ENCODE results near the gene PSMD5.

PSMD5 gene

GRCh38 chr9:120856700-120857099 lies 14.0 kb upstream of the PSMD5 start:
- DNase-seq (ENCODE audit: low read depth in 1 of 2, low spot score in 1 of 2), result no peak

GRCh38 chr9:120855827-120856670 lies 13.3 kb upstream of the PSMD5 start:
- no peak for DNase-seq (ENCODE audit: low read depth in 1 of 2, low spot score in 1 of 2)

GRCh38 chr9:120854596-120855327 lies 12.0 kb upstream of the PSMD5 start:
- no peak for DNase-seq (ENCODE audit: low read depth in 1 of 2, low spot score in 1 of 2)

- DNase-seq (ENCODE audit: low read depth in 1 of 2, low spot score in 1 of 2), result no peak
Observed at GRCh38 chr9:120853198-120853597, 10.5 kb upstream of the PSMD5 start.

DNA sequence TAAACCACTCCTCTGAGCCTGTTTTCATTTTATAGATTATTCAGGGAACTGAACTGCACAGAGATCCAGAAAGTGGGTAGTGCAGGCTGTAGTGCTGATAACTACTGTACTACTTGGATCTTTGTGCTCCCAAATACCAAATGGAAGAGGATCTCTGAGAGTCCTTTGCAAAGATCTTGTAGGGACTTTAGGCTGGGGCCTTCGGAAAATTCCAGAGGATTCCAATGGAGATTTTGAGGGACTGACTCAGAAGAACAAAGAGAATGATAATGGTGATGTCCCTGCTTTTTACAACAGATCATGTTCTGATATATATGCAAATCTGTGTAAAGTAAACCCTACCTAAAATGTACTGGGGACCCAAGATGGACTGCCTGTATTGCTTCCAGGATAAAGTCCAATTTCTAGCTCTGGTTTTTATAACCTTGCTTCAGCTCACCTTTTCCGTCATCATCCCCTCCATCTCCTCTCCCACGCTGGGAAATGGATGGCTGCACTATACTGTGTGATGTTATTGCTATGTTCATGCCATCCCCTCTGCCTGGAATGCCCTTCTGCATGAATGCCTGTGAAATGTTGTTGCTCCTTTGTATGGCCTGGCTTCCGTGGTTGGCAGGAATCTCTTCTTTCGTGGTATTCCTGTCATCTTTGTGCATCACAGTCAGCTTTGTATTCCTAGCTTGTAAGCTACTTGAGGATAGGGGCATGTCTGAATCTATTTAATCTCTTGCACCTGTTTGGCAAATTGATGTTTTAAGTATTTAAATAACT lies 9.7 kb upstream of the PSMD5 start:
- no peak for DNase-seq (ENCODE audit: low read depth in 1 of 2, low spot score in 1 of 2)

- no peak for DNase-seq (ENCODE audit: low read depth in 1 of 2, low spot score in 1 of 2)
Observed at GRCh38 chr9:120851449-120851848, 8.7 kb upstream of the PSMD5 start.

GRCh38 chr9:120850315-120850714 lies 7.6 kb upstream of the PSMD5 start:
- no peak for DNase-seq (ENCODE audit: low read depth in 1 of 2, low spot score in 1 of 2)

DNA sequence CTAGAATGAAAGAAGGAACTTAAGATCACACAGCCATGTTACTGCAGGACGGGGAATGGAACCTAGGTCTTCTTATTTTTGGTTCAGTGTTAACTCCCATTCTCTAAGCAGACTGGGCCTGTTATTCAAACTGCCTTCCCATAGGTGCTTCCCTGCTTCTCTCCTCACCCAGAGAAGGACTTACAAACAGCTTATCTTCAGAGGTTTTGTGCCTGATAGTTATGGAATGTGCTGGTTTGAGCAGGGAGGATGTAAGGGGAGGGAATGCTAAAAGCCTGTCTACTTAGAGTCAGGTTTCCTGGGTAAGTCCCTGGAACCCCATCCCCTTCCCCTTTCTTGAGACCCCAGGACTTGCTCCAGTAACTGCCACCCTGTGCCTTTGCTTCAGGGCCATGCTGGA lies 4.2 kb upstream of the PSMD5 start:
- DNase-seq (ENCODE audit: low read depth in 1 of 2, low spot score in 1 of 2), result no peak

DNA sequence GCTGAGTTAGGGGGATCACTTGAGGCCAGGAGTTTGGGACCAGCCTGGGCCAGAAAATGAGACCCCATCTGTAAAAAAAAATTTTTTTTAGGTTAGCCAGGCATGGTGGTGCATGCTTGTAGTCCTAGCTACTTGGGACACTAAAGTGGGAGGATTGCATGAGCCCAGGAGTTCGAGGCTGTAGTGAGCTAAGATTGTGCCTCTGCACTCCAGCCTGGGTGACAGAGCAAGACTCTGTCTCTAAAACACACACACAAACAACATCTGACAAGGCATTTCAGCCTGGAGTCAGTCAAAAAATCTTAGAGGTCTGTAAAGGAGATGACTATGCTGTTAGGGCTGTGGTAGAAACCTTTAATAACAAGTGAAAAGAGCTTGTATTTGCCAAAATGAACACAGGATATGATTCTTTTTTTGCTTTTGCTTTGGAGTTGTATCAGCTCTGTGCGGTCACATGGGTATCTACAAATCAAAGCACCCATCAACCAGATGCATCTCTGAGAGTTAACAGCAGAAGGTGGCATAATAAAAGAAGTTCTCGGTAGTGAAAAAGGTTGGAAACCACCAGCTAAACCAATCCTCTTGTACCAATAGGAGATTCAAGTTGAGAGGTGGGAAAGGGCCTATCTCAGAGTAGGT lies 3.6 kb upstream of the PSMD5 start:
- DNase-seq (ENCODE audit: low read depth in 1 of 2, low spot score in 1 of 2), result peak in 1 of 2 donors; percentile 22

- peak in 1 of 2 donors; percentile 50 for DNase-seq (ENCODE audit: low read depth in 1 of 2, low spot score in 1 of 2)
Observed at GRCh38 chr9:120845255-120845654, 2.5 kb upstream of the PSMD5 start.

GRCh38 chr9:120841930-120842684 lies 615 bp downstream of the PSMD5 start:
- no peak for DNase-seq (ENCODE audit: low read depth in 1 of 2, low spot score in 1 of 2)

DNA sequence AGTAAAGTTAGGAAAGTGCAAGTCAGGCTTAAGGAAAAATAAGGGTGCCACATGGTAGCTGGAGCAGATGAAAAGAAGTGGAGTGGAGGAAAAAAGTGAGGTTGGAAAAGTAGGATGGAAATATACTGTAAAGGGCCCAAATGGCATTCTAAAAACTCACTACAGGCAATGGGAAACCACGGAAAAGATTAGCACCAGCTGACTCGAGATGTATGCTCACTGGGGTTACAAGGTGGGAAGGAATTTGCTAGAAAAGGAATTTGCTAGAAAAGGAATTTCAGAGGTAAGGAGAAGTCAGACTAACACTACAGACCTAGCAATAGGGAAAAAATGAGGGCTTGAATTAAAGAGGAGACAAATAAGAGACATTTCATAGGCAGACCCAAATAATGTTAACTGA lies 3.6 kb downstream of the PSMD5 start:
- no peak for DNase-seq (ENCODE audit: low read depth in 1 of 2, low spot score in 1 of 2)

DNA sequence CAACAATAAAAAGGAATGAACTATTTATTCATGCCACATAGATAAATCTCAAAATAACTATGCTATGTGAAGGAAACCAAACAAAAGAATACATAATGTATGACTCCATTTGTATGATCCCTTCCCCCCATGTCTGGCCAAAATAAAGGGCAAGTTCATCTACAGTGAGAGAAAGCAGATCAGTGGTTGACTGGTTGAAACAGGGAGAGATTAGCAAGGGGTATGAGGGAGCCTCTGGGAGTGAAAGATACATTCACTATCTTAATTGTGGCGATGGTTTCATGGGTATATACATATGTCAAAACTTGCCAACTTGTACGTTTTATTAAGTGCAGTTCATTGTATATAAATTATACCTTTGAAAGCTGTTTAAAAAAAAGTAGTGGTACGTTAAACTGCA lies 4.8 kb downstream of the PSMD5 start:
- no peak for DNase-seq (ENCODE audit: low read depth in 1 of 2, low spot score in 1 of 2)

GRCh38 chr9:120833325-120833724 lies 9.4 kb downstream of the PSMD5 start:
- no peak for DNase-seq (ENCODE audit: low read depth in 1 of 2, low spot score in 1 of 2)

GRCh38 chr9:120832807-120833206 lies 9.9 kb downstream of the PSMD5 start:
- DNase-seq (ENCODE audit: low read depth in 1 of 2, low spot score in 1 of 2), result no peak

GRCh38 chr9:120830865-120831264 lies 11.9 kb downstream of the PSMD5 start:
- DNase-seq (ENCODE audit: low read depth in 1 of 2, low spot score in 1 of 2), result no peak

- no peak for DNase-seq (ENCODE audit: low read depth in 1 of 2, low spot score in 1 of 2)
Observed at GRCh38 chr9:120830151-120830550, 12.6 kb downstream of the PSMD5 start.

GRCh38 chr9:120829650-120830049 lies 13.1 kb downstream of the PSMD5 start:
- DNase-seq (ENCODE audit: low read depth in 1 of 2, low spot score in 1 of 2), result no peak

- DNase-seq (ENCODE audit: low read depth in 1 of 2, low spot score in 1 of 2), result no peak
Observed at GRCh38 chr9:120820095-120820494, 22.6 kb downstream of the PSMD5 start.

GRCh38 chr9:120818595-120818994 lies 24.1 kb downstream of the PSMD5 start:
- no peak for DNase-seq (ENCODE audit: low read depth in 1 of 2, low spot score in 1 of 2)

DNA sequence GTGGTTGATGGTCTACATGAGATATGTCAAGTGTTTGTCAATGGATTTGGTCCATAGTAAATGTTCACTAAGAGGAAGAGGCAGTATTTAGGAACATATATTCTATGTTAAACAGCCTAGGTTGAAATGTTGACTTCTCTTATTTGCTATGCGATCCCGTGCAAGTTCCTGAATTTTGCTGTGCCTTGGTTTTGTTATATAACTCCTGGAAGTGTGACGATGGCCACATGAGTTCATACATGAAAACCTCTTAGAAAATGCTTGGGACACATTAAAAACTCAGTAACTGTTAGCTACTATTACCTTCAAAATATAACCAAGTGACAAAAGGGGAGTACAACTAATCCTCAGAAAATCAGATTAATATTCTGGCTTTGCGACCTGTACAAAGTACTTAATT lies 27.6 kb downstream of the PSMD5 start:
- DNase-seq (ENCODE audit: low read depth in 1 of 2, low spot score in 1 of 2), result no peak

Data from activated CD4-positive, alpha-beta T cell treated with anti-CD3 and anti-CD28 coated beads, Interleukin-2, amount 50 U/mL, for 24 hours (primary cell).